ENCODE measurements around the gene ACP2. TPM values are rescaled to one million over a fixed set of nuclear protein-coding genes. Genes with fewer than 3 reads are reported as not detected.
"Not testable (repeated sequence)": the region's sequence is repeated elsewhere in the genome, so short reads cannot be mapped to it uniquely, and the experiment has no call there.

The ACP2 gene
- polyA plus RNA-seq, 1 donor, result 87.3 TPM

GRCh38 chr11:47207459-47207858 is 41.2 kb downstream of the ACP2 start:
- no CpG with 5 or more reads among the region's 6 CpGs for WGBS (ENCODE audit: insufficient coverage, low lambda C conversion rate)
- H3K9me3 ChIP-seq (ENCODE audit: control insufficient read depth, low read depth, low read length), result no peaks in the 10 kb centered on the region
- H3K36me3 ChIP-seq (ENCODE audit: control insufficient read depth, insufficient read depth, low read length), result no peaks in the 10 kb centered on the region
- H3K27me3 ChIP-seq (ENCODE audit: control insufficient read depth, insufficient read depth, low read length), result no peaks in the 10 kb centered on the region
- no peak for DNase-seq
- H3K27ac ChIP-seq (ENCODE audit: low read length), result no peak overlapping the region
- H3K4me1 ChIP-seq (ENCODE audit: control insufficient read depth, insufficient read depth, low read length), result no peaks in the 10 kb centered on the region
- no peak overlapping the region for H3K4me3 ChIP-seq (ENCODE audit: low read length)

GRCh38 chr11:47206577-47206976 is 42.0 kb downstream of the ACP2 start:
- H3K27ac ChIP-seq (ENCODE audit: low read length), result not testable (repeated sequence)
- WGBS (ENCODE audit: insufficient coverage, low lambda C conversion rate), result no CpG with 5 or more reads among the region's 5 CpGs

GRCh38 chr11:47204637-47204989 is 44.0 kb downstream of the ACP2 start:
- H3K27ac ChIP-seq (ENCODE audit: low read length), result no peak overlapping the region
- DNase-seq, result no peak
- no CpG with 5 or more reads among the region's 2 CpGs for WGBS (ENCODE audit: insufficient coverage, low lambda C conversion rate)

More at GRCh38 chr11:47206577-47206976, 42.0 kb downstream of the ACP2 start:
- not testable (repeated sequence) for H3K27me3 ChIP-seq (ENCODE audit: control insufficient read depth, insufficient read depth, low read length); H3K4me1 ChIP-seq (ENCODE audit: control insufficient read depth, insufficient read depth, low read length); H3K9me3 ChIP-seq (ENCODE audit: control insufficient read depth, low read depth, low read length); DNase-seq; H3K36me3 ChIP-seq (ENCODE audit: control insufficient read depth, insufficient read depth, low read length); H3K4me3 ChIP-seq (ENCODE audit: low read length)

GRCh38 chr11:47202576-47202975 is 46.0 kb downstream of the ACP2 start:
- WGBS (ENCODE audit: insufficient coverage, low lambda C conversion rate), result no CpG with 5 or more reads among the region's 5 CpGs
- no peaks in the 10 kb centered on the region for H3K9me3 ChIP-seq (ENCODE audit: control insufficient read depth, low read depth, low read length)

More at GRCh38 chr11:47204637-47204989, 44.0 kb downstream of the ACP2 start:
- H3K36me3 ChIP-seq (ENCODE audit: control insufficient read depth, insufficient read depth, low read length), result no peaks in the 10 kb centered on the region
- H3K4me3 ChIP-seq (ENCODE audit: low read length), result no peak overlapping the region
- H3K4me1 ChIP-seq (ENCODE audit: control insufficient read depth, insufficient read depth, low read length), result no peaks in the 10 kb centered on the region
- no peaks in the 10 kb centered on the region for H3K9me3 ChIP-seq (ENCODE audit: control insufficient read depth, low read depth, low read length)
- no peaks in the 10 kb centered on the region for H3K27me3 ChIP-seq (ENCODE audit: control insufficient read depth, insufficient read depth, low read length)

GRCh38 chr11:47201015-47201414 is 47.6 kb downstream of the ACP2 start:
- no peak overlapping the region for H3K27ac ChIP-seq (ENCODE audit: low read length)
- no peaks in the 10 kb centered on the region for H3K27me3 ChIP-seq (ENCODE audit: control insufficient read depth, insufficient read depth, low read length)
- WGBS (ENCODE audit: insufficient coverage, low lambda C conversion rate), result no CpG with 5 or more reads among the region's 4 CpGs
- no peaks in the 10 kb centered on the region for H3K36me3 ChIP-seq (ENCODE audit: control insufficient read depth, insufficient read depth, low read length)
- no peak for DNase-seq
- no peak overlapping the region for H3K4me3 ChIP-seq (ENCODE audit: low read length)
- no peaks in the 10 kb centered on the region for H3K4me1 ChIP-seq (ENCODE audit: control insufficient read depth, insufficient read depth, low read length)
- H3K9me3 ChIP-seq (ENCODE audit: control insufficient read depth, low read depth, low read length), result no peaks in the 10 kb centered on the region

More at GRCh38 chr11:47202576-47202975, 46.0 kb downstream of the ACP2 start:
- Histone ChIP-seq H3K27me3 (ENCODE audit: control insufficient read depth, insufficient read depth, low read length) (no peaks in the 10 kb centered on the region), H3K4me3 (ENCODE audit: low read length) (no peak overlapping the region), H3K27ac (ENCODE audit: low read length) (no peak overlapping the region), H3K4me1 (ENCODE audit: control insufficient read depth, insufficient read depth, low read length) (no peaks in the 10 kb centered on the region), H3K36me3 (ENCODE audit: control insufficient read depth, insufficient read depth, low read length) (no peaks in the 10 kb centered on the region)
- DNase-seq, result no peak

GRCh38 chr11:47198161-47198560 is 50.5 kb downstream of the ACP2 start:
- no CpG with 5 or more reads among the region's 9 CpGs for WGBS (ENCODE audit: insufficient coverage, low lambda C conversion rate)
- H3K4me1 ChIP-seq (ENCODE audit: control insufficient read depth, insufficient read depth, low read length), result not testable (repeated sequence)

GRCh38 chr11:47192111-47192510 is 56.5 kb downstream of the ACP2 start:
- DNase-seq, result no peak
- Histone ChIP-seq H3K36me3 (ENCODE audit: control insufficient read depth, insufficient read depth, low read length) (no peaks in the 10 kb centered on the region), H3K4me3 (ENCODE audit: low read length) (no peak overlapping the region), H3K9me3 (ENCODE audit: control insufficient read depth, low read depth, low read length) (no peaks in the 10 kb centered on the region), H3K4me1 (ENCODE audit: control insufficient read depth, insufficient read depth, low read length) (peaks cover 34% of the 10 kb centered on the region), H3K27ac (ENCODE audit: low read length) (no peak overlapping the region), H3K27me3 (ENCODE audit: control insufficient read depth, insufficient read depth, low read length) (no peaks in the 10 kb centered on the region)
- no CpG with 5 or more reads among the region's 4 CpGs for WGBS (ENCODE audit: insufficient coverage, low lambda C conversion rate)

More at GRCh38 chr11:47198161-47198560, 50.5 kb downstream of the ACP2 start:
- DNase-seq; H3K27me3 ChIP-seq (ENCODE audit: control insufficient read depth, insufficient read depth, low read length); H3K27ac ChIP-seq (ENCODE audit: low read length); H3K4me3 ChIP-seq (ENCODE audit: low read length); H3K9me3 ChIP-seq (ENCODE audit: control insufficient read depth, low read depth, low read length); H3K36me3 ChIP-seq (ENCODE audit: control insufficient read depth, insufficient read depth, low read length): not testable (repeated sequence)

- not testable (repeated sequence) for H3K27me3 ChIP-seq (ENCODE audit: control insufficient read depth, insufficient read depth, low read length); DNase-seq; H3K27ac ChIP-seq (ENCODE audit: low read length); H3K36me3 ChIP-seq (ENCODE audit: control insufficient read depth, insufficient read depth, low read length); H3K4me3 ChIP-seq (ENCODE audit: low read length); H3K9me3 ChIP-seq (ENCODE audit: control insufficient read depth, low read depth, low read length)
- 92% methylated on average over 5 of the region's 10 CpGs for WGBS (ENCODE audit: insufficient coverage, low lambda C conversion rate)
- peaks cover 42% of the 10 kb centered on the region for H3K4me1 ChIP-seq (ENCODE audit: control insufficient read depth, insufficient read depth, low read length)
Observed at GRCh38 chr11:47191137-47191536, 57.5 kb downstream of the ACP2 start.

Other genes starting within 250 kb of the ACP2 start
- 74.8 TPM for gene ARFGAP2, start 71.9 kb downstream of the ACP2 start, polyA plus RNA-seq
- gene PACSIN3, start 62.4 kb downstream of the ACP2 start, polyA plus RNA-seq, result 44.7 TPM
- 30.8 TPM for gene DDB2, start 33.8 kb downstream of the ACP2 start, polyA plus RNA-seq
- 159 TPM for gene NR1H3, start 9.2 kb upstream of the ACP2 start, polyA plus RNA-seq
- 49.8 TPM for gene MADD, start 21.3 kb upstream of the ACP2 start, polyA plus RNA-seq
- 0.01 TPM for gene MYBPC3, start 103.9 kb upstream of the ACP2 start, polyA plus RNA-seq
- 10.2 TPM for gene SPI1, start 129.7 kb upstream of the ACP2 start, polyA plus RNA-seq
- gene SLC39A13, start 159.8 kb upstream of the ACP2 start, polyA plus RNA-seq, result 31.3 TPM
- gene PSMC3, start 177.6 kb upstream of the ACP2 start, polyA plus RNA-seq, result 99.4 TPM
- gene RAPSN, start 200.3 kb upstream of the ACP2 start, polyA plus RNA-seq, result 0.64 TPM

Measured in large intestine (tissue), 3 donors.